HL-60 (cell line): Measurements from ENCODE around the gene KLF3.

Source experiments
- DNase-seq, 2 experiments: peaks; one replicate each; pipeline ENCODE4 v3.0.0-alpha.2; 2010 to 2020; ENCODE audit warnings: low read depth in 1 of 2, low spot score in 1 of 2
- H3K27ac ChIP-seq: fragments of 250-450 bp; sonication (Bioruptor Pico); replicated peaks from 2 replicates; pipeline ENCODE4 v1.5.1; 2020; ENCODE audit warnings: mild to moderate bottlenecking, moderate library complexity
- H3K27me3 ChIP-seq: fragments of 250-450 bp; sonication (Bioruptor Pico); 2 replicates; pipeline ENCODE4 v1.5.1; 2021; ENCODE audit warnings: mild to moderate bottlenecking, moderate library complexity; ENCODE audit not compliant: insufficient read depth, poor library complexity, severe bottlenecking
- H3K4me3 ChIP-seq: replicated peaks from 2 replicates; pipeline ENCODE4 v1.5.1; 2011; ENCODE audit warnings: mild to moderate bottlenecking, control low read depth, low read length; ENCODE audit not compliant: insufficient read depth
- CTCF ChIP-seq: IDR thresholded peaks from one replicate; pipeline ENCODE4 v1.5.1; 2011; ENCODE audit warnings: low read length, control low read depth, inconsistent platforms; ENCODE audit not compliant: insufficient read depth
- GABPA ChIP-seq: IDR thresholded peaks from 2 replicates; pipeline ENCODE4 v1.6.1; 2012; ENCODE audit warnings: low read depth
- POLR2AphosphoS5 ChIP-seq: IDR thresholded peaks from 2 replicates; pipeline ENCODE4 v1.6.1; 2012; ENCODE audit warnings: low read depth
- REST ChIP-seq: IDR thresholded peaks from 2 replicates; pipeline ENCODE4 v1.6.1; 2012; ENCODE audit warnings: low read depth; ENCODE audit not compliant: insufficient replicate concordance
- SPI1 ChIP-seq: IDR thresholded peaks from 2 replicates; pipeline ENCODE4 v1.6.1; 2012; ENCODE audit warnings: low read depth, mild to moderate bottlenecking, borderline replicate concordance

KLF3 gene

GRCh38 chr4:38698176-38698575, 34.2 kb downstream of the KLF3 start:
- no peak overlapping the region for H3K4me3 ChIP-seq
- no peak for DNase-seq
- no peak overlapping the region for H3K27ac ChIP-seq
- TF ChIP-seq POLR2AphosphoS5 = no peak
- TF ChIP-seq REST = no peak
- H3K27me3 ChIP-seq = no peaks in the 10 kb centered on the region

GRCh38 chr4:38699112-38699511, 35.1 kb downstream of the KLF3 start:
- TF ChIP-seq REST (no peak), POLR2AphosphoS5 (no peak), GABPA (no peak), SPI1 (no peak), CTCF (no peak)
- H3K27ac ChIP-seq = no peak overlapping the region
- H3K27me3 ChIP-seq = no peaks in the 10 kb centered on the region
- DNase-seq = no peak
- H3K4me3 ChIP-seq = no peak overlapping the region

- no peaks in the 10 kb centered on the region for H3K27me3 ChIP-seq
- no peak overlapping the region for H3K27ac ChIP-seq
- TF ChIP-seq SPI1 (no peak), CTCF (no peak), REST (no peak), POLR2AphosphoS5 (no peak), GABPA (no peak)
- no peak for DNase-seq
- no peak overlapping the region for H3K4me3 ChIP-seq
Observed at GRCh38 chr4:38703635-38704034, 39.6 kb downstream of the KLF3 start.

GRCh38 chr4:38704622-38705154, 40.7 kb downstream of the KLF3 start:
- no peak overlapping the region for H3K27ac ChIP-seq
- DNase-seq = no peak
- TF ChIP-seq SPI1 (no peak), POLR2AphosphoS5 (no peak), REST (no peak), GABPA (no peak), CTCF (no peak)
- no peak overlapping the region for H3K4me3 ChIP-seq
- H3K27me3 ChIP-seq = no peaks in the 10 kb centered on the region
